Measurements from ENCODE around the gene LAMB1.

- TF ChIP-seq CTCF (conservative IDR thresholded peaks at IDR 0.05; ENCODE audit: low read depth, low read length): no peak
- TF ChIP-seq EZH2 (IDR thresholded peaks at IDR 0.05; ENCODE audit: borderline replicate concordance, low read depth, low read length, poor library complexity, severe bottlenecking): no peak
Observed at GRCh38 chr7:107989618-107990373, 13.2 kb downstream of the LAMB1 start.
